RCC 7860 (cell line): ENCODE measurements around the gene HS6ST3.

Experiments
- DNase-seq: peaks from one replicate; pipeline ENCODE4 v3.0.0-alpha.2; 2015; ENCODE audit warnings: low spot score
- FAIRE-seq: peaks from 2 replicates; lab custom pipeline; 2012; peaks lifted over from hg19 to GRCh38; lab: Jason Lieb, UNC

Gene HS6ST3

DNA sequence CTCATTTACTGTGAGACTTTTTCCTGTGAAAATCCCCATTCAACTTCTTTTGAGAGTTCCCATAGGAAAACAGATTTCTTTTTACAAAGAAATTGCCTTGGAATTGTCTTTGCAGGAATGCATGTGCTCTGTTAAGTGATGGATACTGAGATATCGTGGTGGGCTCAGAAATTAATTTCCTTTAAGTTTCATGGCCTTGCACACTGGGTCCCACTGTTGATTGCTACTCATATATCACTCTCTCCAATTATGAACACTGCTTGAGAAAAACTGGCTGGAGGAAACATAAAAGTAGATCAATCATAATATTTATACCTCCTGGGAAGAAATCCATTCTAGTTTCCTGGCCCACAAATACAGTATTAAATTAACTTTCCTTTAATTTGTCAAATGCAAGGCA is 773.1 kb downstream of the HS6ST3 start:
- no peak for DNase-seq
- FAIRE-seq, result no peak

DNA sequence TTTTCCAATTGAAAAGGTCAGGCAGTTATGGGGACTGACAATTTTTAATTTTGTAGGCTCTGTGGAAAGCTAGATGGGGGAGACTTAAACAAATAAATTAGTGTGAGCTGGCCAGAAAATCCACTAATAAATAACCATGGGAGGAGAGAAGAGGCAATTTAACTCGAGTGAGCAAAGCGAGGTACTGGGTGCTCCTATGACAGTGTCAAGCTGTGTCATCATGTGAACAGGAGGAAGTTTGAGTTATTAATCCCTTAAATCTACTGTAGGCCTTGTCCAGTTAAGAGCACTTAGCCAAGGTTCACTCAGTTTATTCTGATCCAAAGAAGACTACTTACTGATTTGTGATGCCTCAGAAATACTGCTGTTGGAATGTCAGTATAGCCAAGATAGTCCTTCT is 781.6 kb downstream of the HS6ST3 start:
- no peak for DNase-seq
- FAIRE-seq, result no peak

DNA sequence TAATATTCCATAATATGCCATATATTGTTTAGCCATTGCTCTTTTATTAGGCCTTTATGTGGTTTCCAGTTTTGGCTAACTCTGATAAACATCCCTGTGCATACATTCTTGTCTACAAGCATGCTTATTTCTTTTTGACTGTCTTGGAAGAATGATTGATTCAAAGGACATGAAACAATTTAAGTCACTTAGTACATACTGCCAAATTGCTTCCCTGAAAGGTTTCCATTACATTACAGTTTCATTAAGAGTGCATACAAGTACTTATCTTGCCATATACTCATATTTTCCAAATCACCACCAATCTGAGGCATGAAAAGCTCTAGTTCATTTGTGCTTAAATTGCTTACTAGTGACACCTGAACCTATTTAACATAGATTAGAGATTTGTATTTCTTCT is 790.5 kb downstream of the HS6ST3 start:
- no peak for FAIRE-seq
- DNase-seq, result no peak
